Hepatocyte (in vitro differentiated cells): Measurements from ENCODE around the gene STK11IP.

Source experiments
- CTCF ChIP-seq: fragments of 200-600 bp; sonication (generic); IDR thresholded peaks from 2 replicates; pipeline ENCODE4 v1.5.1; 2016; ENCODE audit warnings: antibody characterized with exemption, mild to moderate bottlenecking; ENCODE audit not compliant: poor library complexity
- EZH2 ChIP-seq: fragments of 200-600 bp; sonication (generic); IDR thresholded peaks from 2 replicates; pipeline ENCODE4 v1.6.1; 2016; ENCODE audit warnings: antibody characterized with exemption, mild to moderate bottlenecking, borderline replicate concordance
- EZH2phosphoT487 ChIP-seq: fragments of 200-600 bp; sonication (generic); IDR thresholded peaks from one replicate; pipeline ENCODE4 v1.6.1; 2018; ENCODE audit warnings: antibody characterized with exemption, mild to moderate bottlenecking, low read depth, moderate library complexity; ENCODE audit not compliant: unreplicated experiment, severe bottlenecking

- TF ChIP-seq EZH2 = no peak
- no peak for TF ChIP-seq CTCF
- TF ChIP-seq EZH2phosphoT487 = no peak
Observed at GRCh38 chr2:219665926-219666325, 68.3 kb downstream of the STK11IP start.
